Measurements from ENCODE around the gene CSPG5.

CSPG5 gene

DNA sequence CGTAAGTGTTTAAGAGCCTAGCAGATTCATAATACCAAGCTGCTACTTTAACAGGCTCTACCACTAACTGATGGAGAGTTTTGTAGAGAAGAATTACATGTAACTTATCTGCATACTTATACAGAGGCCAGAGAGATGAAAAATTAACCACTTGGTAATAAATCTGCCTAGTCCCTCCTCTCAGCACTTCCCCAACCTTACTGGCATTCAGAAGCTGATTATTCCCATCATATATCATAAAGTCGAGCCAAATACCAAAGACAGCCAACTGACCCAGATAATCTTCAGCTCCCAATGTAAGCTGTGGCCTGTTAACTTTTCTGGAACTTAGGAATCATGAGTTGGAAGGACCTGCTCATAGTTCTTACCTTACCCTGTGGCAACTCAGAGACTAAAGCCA is 25.5 kb upstream of the CSPG5 start:
- no peak for DNase-seq
- CTCF ChIA-PET, result no interaction called here
- H3K4me3 Mint-ChIP-seq, result no peak overlapping the region
- H3K9me3 Mint-ChIP-seq, result no peaks in the 10 kb centered on the region
- no peaks in the 10 kb centered on the region for H3K4me1 Mint-ChIP-seq
- H3K27ac Mint-ChIP-seq, result no peak overlapping the region
- H3K27me3 Mint-ChIP-seq, result no peaks in the 10 kb centered on the region
- peaks cover 28% of the 10 kb centered on the region for H3K36me3 Mint-ChIP-seq

DNA sequence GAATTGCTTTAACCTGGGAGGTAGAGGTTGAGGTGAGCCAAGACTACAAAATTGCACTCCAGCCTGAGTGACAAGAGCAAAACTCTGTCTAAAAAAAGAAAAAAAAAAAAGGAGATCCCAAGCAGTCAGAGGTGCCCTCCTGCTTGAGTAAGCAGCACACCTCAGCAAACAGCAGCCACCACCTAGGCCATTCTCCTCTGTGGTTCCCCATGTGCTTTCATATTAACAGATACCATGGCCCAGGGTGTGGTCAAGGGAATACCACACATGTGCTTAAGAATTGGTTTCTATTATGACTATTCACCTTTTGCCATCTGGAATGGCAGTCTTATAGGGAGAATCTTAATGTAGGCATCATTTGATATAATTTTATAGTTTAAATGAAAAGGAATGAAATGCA is 24.7 kb upstream of the CSPG5 start:
- Mint-ChIP-seq H3K4me3 (no peak overlapping the region), H3K4me1 (no peaks in the 10 kb centered on the region)

DNA sequence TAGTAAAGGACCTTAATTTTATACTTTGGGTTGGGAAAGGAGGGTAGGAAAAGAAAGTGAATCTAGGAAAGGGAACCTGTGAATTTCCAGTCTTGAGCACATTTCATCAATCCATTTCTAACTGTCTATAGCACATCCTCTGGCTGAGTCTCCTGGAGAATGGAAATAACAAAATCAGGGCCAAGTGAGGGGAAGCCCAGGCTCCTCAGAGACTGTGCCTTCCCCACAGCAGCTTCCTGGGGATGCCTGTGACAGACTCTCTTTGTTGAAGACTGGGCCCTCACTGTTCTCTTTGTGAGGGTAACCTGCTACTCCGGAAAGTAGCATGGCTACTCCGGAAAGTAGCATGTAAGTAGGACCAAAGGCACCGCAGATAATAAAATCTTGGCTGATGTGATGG is 22.6 kb upstream of the CSPG5 start:
- peaks cover 15% of the 10 kb centered on the region for H3K36me3 Mint-ChIP-seq
- no peaks in the 10 kb centered on the region for H3K9me3 Mint-ChIP-seq
- H3K4me1 Mint-ChIP-seq, result no peaks in the 10 kb centered on the region
- H3K27ac Mint-ChIP-seq, result no peak overlapping the region
- CTCF ChIA-PET, result interaction anchor here (1.0 kb wide), 1 partner anchor 79 kb away, joined by 3 read pairs; no protein-coding TSS in a partner anchor
- no peak for DNase-seq
- no peak overlapping the region for H3K4me3 Mint-ChIP-seq
- H3K27me3 Mint-ChIP-seq, result no peaks in the 10 kb centered on the region

More for the DNA sequence above, 24.7 kb upstream of the CSPG5 start:
- no peak for DNase-seq
- CTCF ChIA-PET, result no interaction called here
- H3K9me3 Mint-ChIP-seq, result no peaks in the 10 kb centered on the region
- no peaks in the 10 kb centered on the region for H3K27me3 Mint-ChIP-seq
- peaks cover 20% of the 10 kb centered on the region for H3K36me3 Mint-ChIP-seq
- no peak overlapping the region for H3K27ac Mint-ChIP-seq

DNA sequence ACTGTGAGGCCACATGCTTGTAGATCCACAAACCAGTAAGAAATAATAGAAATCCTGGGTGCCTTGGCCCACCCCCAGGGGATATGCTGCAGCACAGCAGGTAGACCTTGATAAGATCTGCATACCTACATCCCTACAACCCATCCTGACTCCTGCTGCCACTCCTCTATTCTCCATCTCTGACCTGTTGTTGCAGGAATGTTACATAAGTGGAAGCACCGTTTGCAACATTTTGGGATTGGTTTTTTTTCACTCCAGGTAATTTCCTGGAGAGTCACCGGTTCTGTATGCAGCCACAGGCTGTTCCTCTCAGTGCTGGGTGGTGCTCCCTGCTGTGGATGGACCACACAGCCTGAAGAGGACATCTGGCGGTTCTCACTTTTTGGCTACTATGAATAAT is 16.1 kb upstream of the CSPG5 start:
- DNase-seq, result no peak
- H3K36me3 Mint-ChIP-seq, result peaks cover 31% of the 10 kb centered on the region
- H3K9me3 Mint-ChIP-seq, result no peaks in the 10 kb centered on the region
- H3K4me3 Mint-ChIP-seq, result no peak overlapping the region
- no peak overlapping the region for H3K27ac Mint-ChIP-seq
- H3K27me3 Mint-ChIP-seq, result no peaks in the 10 kb centered on the region
- H3K4me1 Mint-ChIP-seq, result no peaks in the 10 kb centered on the region
- CTCF ChIA-PET, result no interaction called here

DNA sequence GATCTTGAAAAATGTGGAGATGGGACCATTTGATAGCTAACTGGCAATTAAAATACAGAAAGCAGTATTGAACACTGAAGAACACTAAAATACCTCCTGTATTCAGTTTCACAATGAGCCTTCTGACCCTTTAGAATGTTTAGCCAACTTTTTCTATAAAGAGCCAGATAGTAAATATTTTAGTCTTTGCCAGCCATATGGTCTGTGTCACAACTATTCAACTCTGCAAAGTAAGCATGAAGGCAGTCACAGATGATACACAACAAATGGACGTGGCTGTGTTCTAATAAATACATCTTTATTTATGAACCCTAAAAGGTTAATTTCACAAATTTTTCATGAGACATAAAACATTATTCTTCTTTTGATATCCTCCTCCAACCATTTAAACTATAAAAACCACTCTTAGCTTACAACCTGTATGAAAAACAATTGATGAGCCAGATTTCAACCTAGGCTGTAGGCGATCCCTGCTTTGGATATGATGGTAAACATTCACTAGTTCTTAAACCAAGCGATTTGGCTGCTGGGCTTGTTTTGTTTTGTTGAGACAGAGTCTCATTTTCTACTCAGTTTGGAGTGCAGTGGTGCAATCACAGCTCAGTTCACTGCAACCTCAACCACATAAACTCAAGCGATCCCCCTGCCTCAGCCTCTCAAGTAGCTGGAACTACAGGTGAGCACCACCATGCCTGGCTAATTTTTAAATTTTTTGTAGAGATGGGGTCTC is 13.6 kb upstream of the CSPG5 start:
- Mint-ChIP-seq H3K27ac (no peak overlapping the region), H3K9me3 (no peaks in the 10 kb centered on the region)
- CTCF ChIA-PET, result no interaction called here

DNA sequence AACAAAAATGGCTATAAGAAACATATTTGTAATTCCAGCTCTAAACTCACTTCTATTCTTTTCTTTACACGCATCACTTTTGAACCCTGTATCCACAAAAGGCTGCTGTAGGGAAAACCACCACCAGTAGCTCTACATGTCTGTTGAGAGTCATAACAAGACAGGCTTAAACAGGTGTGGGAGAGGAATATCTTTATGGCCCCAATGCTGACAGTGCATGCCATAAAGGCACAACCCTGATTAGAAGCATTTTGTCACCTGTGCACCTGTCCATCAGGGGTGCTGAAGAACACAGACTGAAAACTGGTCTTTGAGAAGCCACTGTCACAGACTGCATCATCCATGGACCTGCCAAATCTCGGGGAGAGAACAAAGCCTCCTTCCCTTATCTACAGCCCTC is 11.6 kb upstream of the CSPG5 start:
- Mint-ChIP-seq H3K4me1 (no peaks in the 10 kb centered on the region), H3K27me3 (no peaks in the 10 kb centered on the region), H3K4me3 (no peak overlapping the region), H3K27ac (no peak overlapping the region), H3K9me3 (no peaks in the 10 kb centered on the region), H3K36me3 (peaks cover 49% of the 10 kb centered on the region)
- CTCF ChIA-PET, result no interaction called here
- DNase-seq, result no peak

More for the DNA sequence above, 13.6 kb upstream of the CSPG5 start:
- Mint-ChIP-seq H3K4me1 (no peaks in the 10 kb centered on the region), H3K36me3 (peaks cover 46% of the 10 kb centered on the region), H3K4me3 (no peak overlapping the region), H3K27me3 (no peaks in the 10 kb centered on the region)
- DNase-seq, result no peak

DNA sequence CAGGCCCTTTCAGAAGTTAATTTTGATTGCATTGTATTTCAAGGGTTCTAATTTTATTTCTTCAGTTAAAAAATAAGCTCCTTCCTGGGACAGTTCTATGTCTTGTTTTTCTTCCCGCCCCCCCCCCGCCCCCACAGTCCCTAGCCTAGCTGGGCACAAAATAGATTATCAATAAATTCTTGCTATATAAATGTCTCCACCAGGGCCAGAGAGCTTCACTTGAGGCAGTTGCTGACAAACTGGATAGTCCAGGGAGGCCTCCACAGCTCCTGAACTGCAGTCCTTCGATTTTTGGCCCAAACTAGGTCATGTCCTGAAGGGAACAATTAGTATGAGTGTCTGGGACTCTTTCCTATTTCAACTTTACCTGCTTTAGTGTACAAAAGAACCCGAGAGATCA is 9.9 kb upstream of the CSPG5 start:
- Mint-ChIP-seq H3K27ac (no peak overlapping the region), H3K36me3 (peaks cover 43% of the 10 kb centered on the region), H3K4me1 (no peaks in the 10 kb centered on the region), H3K4me3 (no peak overlapping the region), H3K9me3 (no peaks in the 10 kb centered on the region), H3K27me3 (no peaks in the 10 kb centered on the region)
- DNase-seq, result no peak
- CTCF ChIA-PET, result no interaction called here

DNA sequence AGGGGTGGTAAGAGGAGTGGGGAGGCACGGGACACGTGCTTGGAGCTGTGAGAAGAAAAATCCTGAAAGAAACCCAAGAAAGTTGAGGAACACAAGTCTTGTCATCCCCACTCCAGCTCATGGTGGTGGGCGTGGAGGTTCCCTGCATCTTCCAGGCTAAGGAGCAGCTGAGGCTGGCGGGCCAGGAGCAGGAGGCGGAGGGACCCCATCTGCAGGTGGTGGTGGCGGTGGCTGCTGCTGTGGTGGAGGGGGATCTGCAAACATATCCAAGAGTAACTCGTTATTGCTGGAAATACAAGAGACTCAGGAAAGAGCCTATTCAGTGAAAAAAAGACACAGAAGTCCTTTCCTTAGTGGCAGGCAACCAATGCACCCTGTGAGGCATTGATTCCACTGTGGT is 9.4 kb upstream of the CSPG5 start:
- CTCF ChIA-PET, result no interaction called here
- H3K36me3 Mint-ChIP-seq, result peaks cover 38% of the 10 kb centered on the region
- H3K27ac Mint-ChIP-seq, result no peak overlapping the region
- no peaks in the 10 kb centered on the region for H3K9me3 Mint-ChIP-seq
- no peak overlapping the region for H3K4me3 Mint-ChIP-seq
- H3K27me3 Mint-ChIP-seq, result no peaks in the 10 kb centered on the region
- no peak for DNase-seq
- no peaks in the 10 kb centered on the region for H3K4me1 Mint-ChIP-seq

DNA sequence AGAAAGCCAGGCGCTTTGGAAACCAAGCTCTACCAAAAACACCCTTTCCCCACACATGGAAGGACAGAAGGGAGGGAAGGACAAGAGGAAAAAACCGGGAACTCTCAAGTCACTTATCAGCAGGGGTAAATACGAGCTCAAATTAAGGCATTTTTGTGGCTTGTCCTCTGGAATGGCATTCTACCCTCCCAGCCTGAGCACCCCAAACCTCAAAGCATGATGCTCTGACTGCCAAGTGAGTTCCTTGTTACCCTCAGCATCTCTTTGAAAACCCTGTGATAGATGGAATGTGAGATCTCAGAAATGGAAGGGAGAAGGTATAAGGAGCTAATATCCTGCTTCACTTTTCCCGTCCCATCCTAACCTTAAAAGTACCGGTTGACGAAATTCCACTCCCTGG is 8.1 kb upstream of the CSPG5 start:
- DNase-seq, result no peak
- H3K27me3 Mint-ChIP-seq, result no peaks in the 10 kb centered on the region
- no peak overlapping the region for H3K4me3 Mint-ChIP-seq
- no peak overlapping the region for H3K27ac Mint-ChIP-seq
- CTCF ChIA-PET, result interaction anchor here (0.8 to 0.9 kb wide), 2 partner anchors 38 to 167 kb away, joined by 3 read pairs; no protein-coding TSS in a partner anchor
- peaks cover 35% of the 10 kb centered on the region for H3K36me3 Mint-ChIP-seq
- no peaks in the 10 kb centered on the region for H3K9me3 Mint-ChIP-seq
- H3K4me1 Mint-ChIP-seq, result no peaks in the 10 kb centered on the region

DNA sequence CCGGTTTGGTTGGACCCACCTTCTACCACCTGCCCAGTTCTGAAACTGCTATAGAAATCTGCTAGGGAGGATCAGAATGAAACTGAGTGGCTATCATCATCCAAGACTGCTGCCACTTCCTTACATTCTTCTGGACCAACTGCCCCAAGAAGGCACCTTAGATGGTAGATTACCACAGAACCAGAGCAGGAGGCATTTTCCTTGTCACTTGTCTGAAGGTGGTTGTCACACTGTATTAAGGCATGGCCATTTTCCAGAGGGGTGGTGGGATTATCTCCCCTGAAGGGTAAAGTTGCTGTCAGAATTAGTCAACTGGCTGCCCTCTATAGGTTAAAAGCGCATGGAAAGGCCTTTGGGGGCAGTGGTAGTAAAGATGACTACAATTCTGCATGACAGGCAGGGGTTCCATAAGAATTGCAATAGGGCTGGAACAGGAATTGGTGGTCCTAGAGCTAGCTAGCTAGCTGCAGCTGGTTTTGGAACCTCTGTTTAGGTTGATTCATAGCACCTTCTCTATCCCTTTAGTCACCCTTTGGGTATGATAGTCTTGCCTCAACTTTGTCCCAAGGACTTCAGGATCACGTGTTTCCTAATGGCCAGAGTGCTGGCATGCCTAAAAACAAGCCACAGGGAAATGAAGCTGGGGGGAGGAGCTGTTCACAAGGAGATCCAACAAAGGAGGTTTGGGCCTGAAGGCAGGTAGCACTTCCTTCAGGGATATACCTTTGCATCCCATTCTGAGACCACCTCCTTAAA is 4.8 kb upstream of the CSPG5 start:
- CTCF ChIA-PET, result no interaction called here
- H3K9me3 Mint-ChIP-seq, result no peaks in the 10 kb centered on the region
- no peak for DNase-seq

DNA sequence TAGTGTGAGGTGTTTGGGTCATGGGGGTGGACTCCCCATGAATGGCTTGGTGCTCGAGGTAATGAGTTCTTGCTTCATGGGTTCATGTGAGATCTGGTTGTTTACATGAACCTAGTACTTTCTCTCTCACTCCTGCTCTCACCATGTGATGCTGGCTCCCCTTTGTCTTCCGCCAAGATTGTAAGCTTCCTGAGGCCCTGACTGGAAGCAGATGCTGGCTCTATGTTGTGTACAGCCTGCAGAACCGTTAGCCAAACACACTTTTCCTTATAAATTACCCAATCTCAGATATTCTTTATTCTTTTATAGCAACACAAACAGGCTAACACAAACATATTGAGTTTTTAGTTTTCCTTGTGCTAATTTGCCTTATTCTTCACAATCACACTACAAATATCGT is 3.2 kb upstream of the CSPG5 start:
- H3K4me3 Mint-ChIP-seq, result no peak overlapping the region
- H3K27ac Mint-ChIP-seq, result no peak overlapping the region
- peaks cover 7% of the 10 kb centered on the region for H3K36me3 Mint-ChIP-seq
- no peaks in the 10 kb centered on the region for H3K4me1 Mint-ChIP-seq
- no peaks in the 10 kb centered on the region for H3K9me3 Mint-ChIP-seq
- peaks cover 42% of the 10 kb centered on the region for H3K27me3 Mint-ChIP-seq
- CTCF ChIA-PET, result no interaction called here
- no peak for DNase-seq

More for the DNA sequence above, 4.8 kb upstream of the CSPG5 start:
- Mint-ChIP-seq H3K27me3 (peaks cover 30% of the 10 kb centered on the region), H3K4me3 (no peak overlapping the region), H3K36me3 (peaks cover 15% of the 10 kb centered on the region), H3K27ac (no peak overlapping the region), H3K4me1 (no peaks in the 10 kb centered on the region)

DNA sequence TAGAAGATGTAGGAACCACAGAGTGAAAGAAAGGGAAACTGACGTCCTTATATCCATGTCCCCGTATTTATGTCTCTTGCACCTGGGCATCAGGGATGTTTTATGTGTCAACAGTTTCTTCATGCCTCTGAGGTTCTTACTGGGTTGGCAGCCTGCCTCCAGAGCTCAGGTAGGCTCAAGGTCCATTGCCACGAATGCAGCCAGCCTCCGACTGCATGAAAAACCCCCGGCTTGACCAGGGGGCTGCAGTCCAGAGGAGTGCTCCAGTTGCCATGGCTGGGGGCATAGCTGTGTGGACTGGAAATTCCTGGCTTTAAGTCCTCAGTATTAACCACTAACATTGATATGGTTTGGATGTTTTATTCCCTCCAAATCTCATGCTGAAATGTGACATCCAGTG is 2.8 kb upstream of the CSPG5 start:
- CTCF ChIA-PET, result no interaction called here
- peaks cover 46% of the 10 kb centered on the region for H3K27me3 Mint-ChIP-seq
- H3K36me3 Mint-ChIP-seq, result peaks cover 7% of the 10 kb centered on the region
- H3K9me3 Mint-ChIP-seq, result no peaks in the 10 kb centered on the region
- DNase-seq, result no peak
- H3K4me3 Mint-ChIP-seq, result no peak overlapping the region
- H3K27ac Mint-ChIP-seq, result no peak overlapping the region
- H3K4me1 Mint-ChIP-seq, result no peaks in the 10 kb centered on the region

DNA sequence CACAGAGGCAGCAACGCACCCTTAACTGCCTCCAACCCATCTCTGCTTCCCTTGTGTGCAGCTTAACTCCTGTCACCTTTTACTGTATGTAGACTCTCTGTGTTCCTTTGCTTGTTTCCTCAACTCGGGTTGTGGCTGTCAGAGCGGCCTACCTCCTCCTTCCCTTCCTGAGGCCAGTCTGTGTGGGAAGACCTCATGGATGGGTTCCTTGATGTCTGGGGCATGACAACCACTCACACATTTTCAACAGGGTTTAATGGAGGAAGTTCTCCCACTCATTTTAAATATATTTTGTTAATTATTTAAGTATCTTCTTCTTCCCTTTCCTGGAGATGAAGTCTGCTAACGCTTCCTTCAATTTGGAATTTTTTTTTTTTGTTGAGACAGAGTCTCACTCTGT is 1.8 kb upstream of the CSPG5 start:
- Mint-ChIP-seq H3K36me3 (peaks cover 2% of the 10 kb centered on the region), H3K27ac (no peak overlapping the region), H3K4me3 (peak overlapping the region; percentile 32), H3K27me3 (peaks cover 56% of the 10 kb centered on the region), H3K9me3 (no peaks in the 10 kb centered on the region), H3K4me1 (no peaks in the 10 kb centered on the region)
- DNase-seq, result no peak
- CTCF ChIA-PET, result no interaction called here

DNA sequence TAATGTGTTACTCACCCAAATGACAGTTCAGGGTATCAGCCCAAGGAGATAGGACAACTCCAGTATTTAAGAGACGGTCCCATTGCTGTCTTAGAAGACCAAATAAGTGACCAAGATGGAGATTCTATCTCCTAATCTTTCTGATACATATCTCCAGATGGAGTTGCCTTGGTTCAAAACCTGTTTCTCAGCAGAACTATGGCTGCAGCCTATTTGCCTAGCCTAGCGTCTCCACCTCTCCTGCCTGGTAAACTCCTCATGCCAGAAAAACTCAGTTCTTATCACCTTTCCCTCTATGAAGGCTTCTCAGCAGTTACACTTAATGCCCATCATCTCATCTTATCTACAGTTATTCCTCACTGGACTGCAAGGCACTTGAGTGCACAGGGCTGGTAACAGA is 1.2 kb upstream of the CSPG5 start:
- CTCF ChIA-PET, result no interaction called here
- Mint-ChIP-seq H3K27me3 (peaks cover 62% of the 10 kb centered on the region), H3K27ac (no peak overlapping the region), H3K4me1 (no peaks in the 10 kb centered on the region), H3K9me3 (no peaks in the 10 kb centered on the region), H3K36me3 (no peaks in the 10 kb centered on the region), H3K4me3 (peak overlapping the region; percentile 32)
- no peak for DNase-seq

DNA sequence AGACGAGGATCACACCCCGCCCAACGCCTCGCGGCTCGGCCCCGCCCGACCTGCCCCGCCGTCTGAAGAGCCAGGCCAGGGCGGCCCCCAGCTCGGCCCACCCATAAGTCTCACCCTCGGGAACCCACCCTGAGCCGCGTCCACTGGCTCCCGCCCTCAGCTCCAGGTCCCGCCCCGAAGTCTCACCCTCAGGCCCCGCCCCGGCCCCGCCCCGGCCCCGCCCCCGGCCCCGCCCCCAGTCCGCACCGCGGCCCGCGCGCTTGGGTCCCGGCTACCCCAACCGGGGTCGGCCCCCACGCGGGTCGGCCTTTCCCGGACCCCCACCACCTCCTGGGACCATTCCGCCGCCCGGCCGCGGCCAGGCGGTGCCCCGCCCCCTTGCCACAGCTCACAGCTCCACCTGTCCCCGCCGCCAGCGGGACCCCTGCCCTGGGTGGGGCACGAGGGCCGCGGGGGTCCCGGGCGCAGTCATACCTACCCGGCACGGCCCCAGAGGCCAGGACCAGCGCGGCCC is 489 bp downstream of the CSPG5 start:
- CTCF ChIA-PET, result no interaction called here
- peak; percentile 79 for DNase-seq
- peaks cover 76% of the 10 kb centered on the region for H3K27me3 Mint-ChIP-seq

More for the DNA sequence above, 489 bp downstream of the CSPG5 start:
- Mint-ChIP-seq H3K36me3 (no peaks in the 10 kb centered on the region), H3K4me1 (no peaks in the 10 kb centered on the region), H3K9me3 (no peaks in the 10 kb centered on the region), H3K4me3 (peak overlapping the region; percentile 68), H3K27ac (no peak overlapping the region)
